ENCODE results near the gene UHRF1.
A peak's percentile ranks its signal among the peaks of the same experiment; 100 is the strongest.
"Not testable (repeated sequence)": the region's sequence is repeated elsewhere in the genome, so short reads cannot be mapped to it uniquely, and the experiment has no call there.

The UHRF1 gene

DNA sequence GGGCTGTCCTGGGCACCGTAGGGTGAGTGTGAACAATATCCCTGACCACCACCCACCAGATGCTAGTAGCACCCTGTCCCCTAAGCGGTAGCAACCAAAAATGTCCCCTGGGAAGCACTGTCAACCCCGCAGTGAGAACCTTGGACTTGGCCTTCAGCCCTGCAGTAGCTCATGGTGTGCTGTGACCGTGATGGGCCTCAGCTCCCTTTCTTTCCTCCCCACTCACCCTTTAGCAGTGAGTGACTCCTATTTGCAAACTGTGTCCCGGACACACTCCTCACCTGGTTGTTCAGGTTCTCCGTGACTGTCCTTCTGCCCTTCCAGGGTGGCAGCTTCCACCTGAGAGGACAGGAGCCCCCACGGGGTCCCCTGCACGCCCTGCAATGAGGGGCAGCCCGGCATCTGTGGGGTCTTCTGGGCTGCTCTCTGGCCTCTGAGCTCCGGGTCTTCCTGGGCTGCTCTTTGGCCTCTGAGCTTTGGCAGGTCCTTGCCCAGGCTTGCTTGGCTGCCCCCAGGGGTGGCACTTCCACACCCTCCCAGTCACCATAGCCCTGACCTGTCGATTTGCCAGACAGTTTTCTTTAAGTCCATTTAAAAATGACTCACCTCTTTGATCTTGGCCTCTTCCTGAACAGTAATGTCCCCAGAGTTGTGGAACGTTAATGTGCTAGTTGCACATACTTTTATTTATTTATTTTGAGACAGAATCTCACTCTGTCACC lies 63.4 kb downstream of the UHRF1 start:
- no peak for DNase-seq

DNA sequence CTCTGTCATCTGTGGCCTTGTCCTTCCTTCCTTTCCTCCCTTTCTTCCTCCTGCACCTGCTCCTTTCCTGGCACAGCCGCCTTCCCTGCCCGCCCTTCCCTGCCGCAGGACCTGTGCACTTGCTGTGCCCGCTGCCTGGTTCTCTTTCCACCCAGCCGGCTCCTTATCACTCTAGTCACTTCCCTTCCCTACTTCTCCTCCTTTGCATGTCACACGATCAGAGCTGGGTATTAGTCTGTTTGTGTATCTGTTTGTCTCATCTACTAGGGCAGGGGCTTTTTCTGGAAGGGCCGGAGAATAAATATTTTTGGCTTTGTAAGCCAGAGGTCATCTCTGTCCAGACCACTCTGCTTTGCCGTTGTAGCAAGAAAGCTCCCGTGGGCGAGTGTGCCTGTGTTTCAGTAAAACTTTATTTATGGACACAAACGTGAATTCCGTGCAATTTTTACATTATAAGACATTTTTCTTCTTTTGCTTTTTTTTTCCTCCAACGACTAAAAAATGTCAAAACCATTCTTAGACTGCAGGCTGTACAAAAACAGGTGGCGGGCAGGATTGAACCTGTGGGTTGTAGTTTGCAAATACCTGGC lies 65.7 kb downstream of the UHRF1 start:
- no peak for DNase-seq

DNA sequence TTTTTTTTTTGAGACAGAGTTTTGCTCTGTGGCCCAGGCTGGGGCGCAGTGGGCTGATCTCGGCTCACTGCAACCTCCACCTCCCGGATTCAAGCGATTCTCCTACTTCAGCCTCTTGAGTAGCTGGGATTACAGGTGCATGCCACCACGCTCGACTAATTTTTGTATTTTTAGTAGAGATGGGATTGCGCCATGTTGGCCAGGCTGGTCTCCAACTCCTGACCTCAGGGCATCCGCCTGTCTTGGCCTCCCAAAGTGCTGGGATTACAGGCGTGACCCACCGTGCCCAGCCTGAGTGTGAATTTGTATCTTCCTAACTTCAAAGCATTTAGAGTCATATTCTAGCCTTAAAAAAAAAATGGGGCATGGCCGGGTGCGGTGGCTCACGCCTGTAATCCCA lies 66.3 kb downstream of the UHRF1 start:
- DNase-seq: not testable (repeated sequence)

DNA sequence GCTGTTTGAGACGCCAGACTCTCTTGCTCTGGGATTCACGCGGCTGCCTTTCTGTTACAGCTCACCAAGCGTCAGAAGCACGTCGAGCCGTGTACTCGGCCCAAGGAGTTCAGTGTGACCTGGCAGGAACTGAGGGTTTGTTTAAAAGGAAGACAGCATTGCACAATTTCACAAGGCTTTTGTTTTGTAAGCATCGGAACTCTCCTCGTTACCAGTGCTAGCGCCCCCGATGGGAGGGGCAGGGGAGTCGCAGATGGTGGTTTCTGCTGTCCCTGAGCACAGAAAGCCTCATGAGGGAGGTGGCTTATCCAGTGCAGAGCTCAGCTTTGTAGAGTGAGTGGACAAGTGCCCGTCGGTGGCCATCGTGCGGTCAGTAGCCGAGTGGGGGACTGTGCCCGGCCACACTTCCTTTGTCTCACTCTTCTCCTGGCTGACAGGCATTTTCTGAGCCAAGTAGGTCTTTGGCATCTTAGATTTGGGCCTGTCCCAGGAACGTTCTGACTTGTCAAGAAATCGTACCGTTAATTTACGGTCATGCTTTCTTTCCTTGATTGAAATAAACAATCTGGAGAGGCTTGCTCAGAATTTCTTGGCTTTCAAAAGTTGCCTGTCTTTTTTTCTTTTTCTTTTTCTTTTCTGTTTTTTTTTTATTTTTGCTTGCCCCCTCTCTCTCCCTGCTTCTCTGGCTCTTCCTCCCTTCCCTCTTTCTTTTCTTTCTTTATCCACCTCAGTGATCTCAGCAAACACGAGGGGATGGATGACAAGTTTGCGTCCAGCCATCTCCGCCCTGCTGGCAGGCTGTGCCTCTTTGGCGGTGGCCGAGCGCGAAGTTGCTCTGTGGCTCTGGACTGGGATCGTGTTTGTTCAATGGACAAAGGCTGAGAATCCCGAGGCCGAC lies 67.3 kb downstream of the UHRF1 start:
- DNase-seq: peak; percentile 38 to 42

DNA sequence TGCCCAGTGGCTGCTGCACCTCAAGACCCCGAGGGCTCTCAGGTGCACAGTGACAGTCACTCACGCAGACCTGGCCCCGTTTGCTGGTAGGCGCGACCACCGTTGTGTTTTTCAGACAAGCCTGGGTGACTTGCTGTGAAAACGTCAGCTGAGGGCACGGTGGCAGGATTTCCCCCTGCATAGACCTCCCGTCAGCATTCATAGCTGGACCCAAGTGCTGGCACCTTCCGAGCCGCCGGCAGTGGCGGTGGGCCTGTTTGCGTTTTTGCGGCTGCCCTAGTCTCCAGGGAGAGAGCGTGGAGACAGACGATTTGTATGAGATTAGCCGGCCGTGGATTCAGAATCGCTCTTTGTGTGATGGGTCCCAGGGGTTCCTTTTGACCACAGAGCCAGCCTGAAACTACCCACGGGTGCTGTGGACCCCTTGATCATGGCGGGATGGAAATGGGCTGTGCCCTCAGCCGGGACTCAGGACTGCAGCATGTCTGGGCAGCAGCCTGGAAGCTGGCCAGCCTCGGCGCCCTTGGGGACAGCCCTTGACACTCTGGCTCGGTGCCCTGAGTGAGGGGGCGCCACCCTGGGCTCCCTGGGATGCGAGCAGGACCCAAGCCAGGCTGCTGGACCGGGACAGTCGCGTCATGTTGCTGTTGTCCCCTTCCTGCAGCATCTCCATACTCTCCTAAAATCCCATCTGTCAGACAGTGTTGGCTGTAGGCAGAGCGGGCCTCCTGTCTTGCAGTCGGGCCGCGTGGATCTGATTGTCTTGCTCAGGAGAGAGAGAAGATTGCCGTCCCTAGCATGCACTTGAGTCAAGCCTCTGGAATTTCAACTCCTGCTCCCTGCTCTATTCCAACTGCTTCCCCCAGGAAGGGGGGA lies 68.2 kb downstream of the UHRF1 start:
- no peak for DNase-seq

DNA sequence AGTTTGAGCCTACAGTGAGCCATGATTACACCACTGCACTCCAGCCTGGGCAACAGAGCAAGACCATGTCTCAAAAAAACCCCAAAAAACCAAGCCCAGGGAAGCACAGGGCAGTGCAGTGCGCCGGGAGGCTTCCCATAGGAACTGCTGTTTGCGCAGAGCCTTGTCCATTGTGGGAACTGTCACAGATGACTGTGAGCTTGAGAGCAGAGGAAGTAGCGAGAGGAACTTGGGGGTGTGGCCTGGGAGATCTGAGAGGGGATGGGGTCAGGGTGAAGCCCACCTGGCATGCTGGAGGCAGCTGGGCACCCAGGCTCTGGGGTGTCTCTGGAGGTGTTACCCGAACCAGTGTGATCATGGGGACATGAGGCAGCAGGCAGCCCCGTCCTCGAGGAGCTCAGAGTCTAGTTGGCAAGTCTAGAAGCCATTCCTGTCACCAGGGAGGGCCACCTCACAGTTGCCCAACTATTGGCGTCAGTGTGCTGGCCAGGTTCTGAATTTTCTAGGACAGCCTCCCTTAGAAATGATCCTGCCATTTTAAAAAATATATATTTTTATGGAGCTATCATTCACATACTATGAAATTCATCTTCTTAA lies 70.0 kb downstream of the UHRF1 start:
- no peak for DNase-seq

DNA sequence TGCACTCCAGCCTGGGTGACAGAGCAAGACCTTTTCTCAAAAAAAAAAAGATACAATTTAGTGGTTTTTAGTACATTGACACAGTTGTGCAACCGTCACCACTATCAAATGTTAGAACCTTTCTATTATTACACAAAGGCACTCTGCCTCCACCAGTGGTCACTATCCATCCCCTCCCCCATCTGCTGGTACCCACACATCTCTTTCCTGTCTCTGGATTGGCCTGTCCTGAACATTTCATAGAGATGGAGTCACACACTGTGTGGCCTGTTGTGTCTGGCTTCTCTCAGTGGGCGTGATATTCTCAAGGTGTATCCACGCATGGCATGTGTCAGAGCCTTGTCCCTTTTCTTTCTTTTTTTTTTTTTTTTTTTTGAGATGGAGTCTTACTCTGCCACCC lies 70.8 kb downstream of the UHRF1 start:
- DNase-seq: no peak

DNA sequence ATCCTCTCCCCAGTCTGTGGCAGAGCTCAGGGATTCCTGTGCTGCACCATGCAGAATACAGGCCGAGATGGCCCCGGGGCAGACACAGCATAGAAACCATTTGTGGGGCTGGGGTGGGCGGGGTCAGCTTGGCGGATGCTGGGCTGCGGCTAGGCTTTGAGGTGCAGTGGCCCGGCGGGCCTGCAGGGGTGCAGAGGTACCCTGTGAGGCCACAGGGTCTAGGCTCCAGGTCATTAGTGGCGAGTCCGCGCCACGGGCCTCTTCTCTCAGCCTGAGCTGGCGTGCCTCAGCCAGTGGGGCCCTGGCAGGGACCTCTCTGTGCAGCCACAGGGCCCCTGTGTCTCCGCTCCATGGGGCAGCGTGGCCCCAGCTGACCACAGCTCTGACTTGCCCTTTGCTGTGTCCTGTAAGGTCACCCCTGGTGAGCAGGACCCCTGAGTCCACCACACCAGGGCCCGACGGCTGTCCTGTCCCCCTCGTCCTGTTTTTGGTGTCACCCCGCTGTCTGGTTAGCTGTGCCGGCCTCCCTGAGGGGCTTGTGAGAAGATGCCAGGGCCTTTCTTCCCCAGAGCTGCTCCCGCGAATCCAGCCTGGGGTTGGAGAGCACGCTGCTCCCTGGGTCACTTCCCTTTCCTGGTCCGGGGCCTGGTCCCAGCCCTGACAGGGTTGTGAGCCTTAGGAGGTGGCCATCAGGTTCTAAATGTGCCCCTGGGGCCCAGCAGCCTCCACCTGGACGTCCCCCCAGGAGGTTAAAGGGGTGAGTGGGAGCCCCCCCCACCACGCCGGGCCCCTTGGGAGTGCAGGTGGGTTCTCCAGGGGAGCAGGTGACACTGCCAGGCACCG lies 71.8 kb downstream of the UHRF1 start:
- no peak for DNase-seq

DNA sequence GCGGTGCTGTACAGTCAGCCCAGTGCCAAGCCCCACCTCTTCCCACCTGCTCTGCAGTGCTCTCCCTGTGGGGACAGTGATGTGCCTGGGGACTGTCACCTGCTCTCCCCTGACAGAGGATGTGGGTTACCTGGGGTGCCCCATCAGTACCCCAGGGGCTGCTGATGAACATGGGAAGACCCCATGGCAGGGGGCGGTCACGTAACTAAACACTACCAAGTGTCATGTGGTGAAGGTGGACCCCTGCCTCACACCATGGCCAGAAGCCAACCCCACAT lies 72.3 kb downstream of the UHRF1 start:
- no peak for DNase-seq

DNA sequence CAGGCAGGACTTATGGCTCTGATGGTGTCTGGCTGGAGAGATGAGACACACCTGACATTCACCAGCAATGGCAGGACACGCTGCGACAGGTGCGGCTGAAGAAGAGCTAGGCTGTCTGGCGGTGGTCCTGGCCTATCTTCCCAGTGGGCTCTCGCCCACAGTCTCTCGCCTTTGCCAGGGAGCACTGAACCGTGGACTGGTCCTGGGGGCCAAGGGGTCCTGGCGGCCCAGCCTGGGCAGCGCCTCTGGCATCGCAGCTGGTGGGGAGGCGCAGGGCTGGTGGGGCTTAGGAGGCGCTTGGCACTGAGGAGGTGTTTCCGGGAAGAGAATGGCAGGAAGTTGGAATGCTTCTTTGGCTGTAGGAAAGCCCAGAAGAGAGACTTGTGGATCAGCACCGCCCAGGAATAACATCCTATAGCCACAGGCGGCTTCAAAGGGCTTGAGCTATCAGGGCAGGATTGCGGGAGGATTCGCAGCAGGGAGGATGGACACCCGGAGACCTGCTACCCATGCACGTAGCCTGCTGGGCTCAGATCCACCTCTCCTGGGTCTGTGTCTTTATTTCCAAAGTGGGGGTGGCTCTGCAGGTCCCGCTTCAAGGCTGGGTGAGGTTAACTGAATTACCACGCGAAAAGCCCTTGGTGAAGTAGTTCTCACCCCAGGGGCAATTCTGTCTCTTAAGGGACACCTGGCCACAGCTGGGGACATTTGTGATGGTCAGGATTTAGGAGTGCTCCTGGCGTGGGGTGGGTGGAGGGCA lies 74.2 kb downstream of the UHRF1 start:
- no peak for DNase-seq

DNA sequence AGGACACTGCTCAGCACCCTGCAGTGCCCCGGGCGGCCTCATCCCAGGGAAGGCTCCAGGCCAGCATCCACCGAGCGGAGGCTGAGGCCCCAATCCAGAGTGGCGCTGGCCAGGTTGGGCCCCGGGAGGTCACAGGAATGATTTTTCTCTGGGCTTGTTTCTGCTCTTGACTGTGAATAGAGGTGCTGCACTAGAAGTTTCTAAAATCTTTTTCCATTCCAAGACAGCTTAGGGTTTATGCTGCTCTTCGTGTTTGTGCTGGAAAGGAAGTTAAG lies 74.7 kb downstream of the UHRF1 start:
- no peak for DNase-seq

DNA sequence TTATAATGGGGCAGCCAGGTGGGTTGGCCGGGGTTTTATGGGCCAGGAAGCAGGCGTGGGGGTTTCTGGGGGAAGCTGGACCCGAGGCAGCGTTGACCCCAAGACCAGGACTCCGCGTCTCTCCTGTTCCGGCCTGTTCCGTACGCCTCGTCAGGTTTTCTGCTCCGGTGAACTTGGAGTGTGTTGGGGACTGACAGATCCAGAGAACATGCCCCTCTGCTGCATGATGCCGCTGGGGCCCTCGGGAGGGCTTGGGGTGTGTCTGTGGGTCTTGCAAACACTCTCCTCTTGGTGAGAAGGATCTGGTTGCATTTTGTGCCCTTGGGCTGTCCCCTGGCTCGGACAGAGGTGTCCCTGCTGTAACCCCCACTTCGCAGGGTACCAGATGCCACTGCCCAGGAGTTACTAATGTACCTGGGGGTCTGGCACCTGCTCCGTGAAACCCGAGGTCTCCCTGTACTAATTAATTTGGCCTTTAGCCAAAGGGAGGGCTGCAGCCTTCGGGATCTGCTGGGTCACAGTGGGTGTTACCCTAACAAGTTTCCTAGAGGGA lies 75.2 kb downstream of the UHRF1 start:
- no peak for DNase-seq

DNA sequence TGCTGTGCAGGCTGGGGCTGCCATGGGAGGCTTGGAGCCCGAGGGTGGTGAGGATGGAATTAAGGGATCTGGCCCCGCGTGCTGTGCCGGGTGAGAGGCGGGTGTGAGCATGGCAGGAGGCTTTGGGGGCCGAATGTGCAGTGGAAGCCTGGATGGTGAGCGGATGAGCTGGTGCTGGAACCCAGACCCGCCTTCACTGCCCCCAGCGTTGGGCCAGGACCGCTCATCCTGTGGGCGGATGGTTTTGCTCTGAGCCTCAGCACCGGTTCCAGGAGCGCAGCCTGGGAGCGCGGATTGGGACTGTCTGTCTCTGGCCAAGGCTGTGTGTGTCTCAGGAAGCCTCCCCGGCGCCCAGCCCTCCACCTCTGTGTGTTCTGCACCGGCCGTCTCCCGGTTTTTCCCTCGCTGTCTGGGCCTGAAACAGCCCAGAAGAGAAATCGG lies 76.3 kb downstream of the UHRF1 start:
- no peak for DNase-seq

DNA sequence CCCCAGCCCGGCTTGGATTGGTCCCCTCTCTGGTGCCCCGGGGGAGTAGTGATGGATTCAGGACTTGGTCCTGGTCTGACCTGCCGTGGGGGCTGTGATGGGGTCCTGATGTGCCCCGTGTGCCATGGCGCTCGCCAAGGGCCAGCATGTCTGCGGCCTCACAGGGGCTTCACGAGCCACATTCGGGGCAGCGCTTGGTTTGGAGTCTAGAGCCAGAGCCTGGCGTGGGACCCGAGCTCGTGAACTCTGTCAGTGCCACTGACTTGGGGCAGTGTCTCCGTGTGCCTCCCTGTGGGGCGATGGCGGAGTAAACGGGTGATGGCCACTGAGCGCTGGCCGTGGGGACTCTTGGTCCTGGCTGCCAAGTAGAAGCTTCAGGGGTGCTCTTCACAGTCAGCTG lies 76.8 kb downstream of the UHRF1 start:
- no peak for DNase-seq

DNA sequence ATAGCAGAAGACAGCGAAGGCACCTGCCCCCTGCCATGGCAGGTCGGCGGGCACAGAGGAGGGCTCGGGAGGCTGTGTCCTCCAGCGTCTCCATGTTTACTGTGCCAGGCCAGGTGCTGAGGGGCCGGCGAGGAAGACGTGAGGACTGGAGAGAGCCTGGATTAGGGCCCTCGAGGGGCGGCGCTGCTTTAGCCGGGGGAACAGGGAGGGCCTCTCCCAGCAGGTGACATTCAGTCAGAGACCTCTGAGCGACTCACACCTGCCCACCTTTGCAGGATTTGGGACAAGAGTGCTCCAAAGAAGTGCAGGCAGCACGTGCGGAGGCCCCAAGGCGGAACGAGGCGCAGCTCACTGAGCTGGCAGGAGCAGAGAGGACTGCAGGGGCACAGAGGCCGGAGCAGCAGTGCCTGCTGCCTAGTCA lies 77.2 kb downstream of the UHRF1 start:
- no peak for DNase-seq

DNA sequence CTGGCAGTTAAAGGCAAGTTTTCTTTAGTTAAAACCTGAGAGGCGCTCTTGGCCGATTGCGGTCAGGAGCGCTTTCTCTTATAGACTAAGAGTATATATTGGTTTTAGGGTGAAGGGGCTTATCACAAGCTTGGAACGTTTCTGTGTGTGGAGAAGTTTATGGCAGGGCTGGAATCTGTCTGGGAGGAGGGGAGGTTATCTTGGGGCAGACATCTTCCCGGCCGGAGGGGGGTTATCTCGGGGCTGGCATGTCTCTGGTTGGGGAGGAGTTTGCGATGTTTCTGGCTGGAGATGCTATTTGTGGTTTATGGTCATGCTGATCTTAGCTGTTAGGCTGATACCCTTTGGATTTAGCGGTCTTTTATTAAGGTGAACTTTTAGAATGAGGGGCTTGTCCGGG lies 78.0 kb downstream of the UHRF1 start:
- DNase-seq: no peak

DNA sequence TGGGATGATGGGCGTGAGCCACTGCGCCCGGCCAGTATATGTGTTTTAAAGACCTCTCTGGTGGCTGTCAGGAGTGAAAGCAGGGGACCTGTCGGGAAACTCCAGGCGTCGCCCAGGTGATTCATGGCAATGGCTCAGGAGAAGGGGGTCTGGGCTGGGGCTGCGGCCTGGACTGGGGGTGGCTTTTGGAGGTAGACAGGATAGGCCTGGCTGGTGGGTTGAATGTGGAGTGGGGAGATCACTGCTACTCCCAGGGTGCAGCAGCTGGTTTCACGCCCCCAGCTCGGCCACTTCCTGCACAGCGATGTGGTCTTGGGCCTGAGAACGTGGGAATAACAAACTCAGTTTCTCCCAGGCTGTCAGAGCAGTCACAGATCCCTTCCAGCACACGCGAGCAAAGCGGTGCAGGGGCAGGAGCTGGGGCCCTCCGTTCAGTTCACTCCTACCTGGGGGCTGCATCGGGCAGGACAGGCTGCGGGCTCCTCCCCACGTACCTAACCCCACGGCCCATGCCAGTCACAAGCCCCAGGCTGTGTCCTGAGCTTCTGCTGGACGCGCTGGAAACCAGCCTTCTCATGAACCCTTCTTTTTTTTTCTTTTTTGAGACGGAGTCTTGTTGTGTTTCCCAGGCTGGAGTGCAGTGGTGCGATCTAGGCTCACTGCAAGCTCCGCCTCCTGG lies 78.5 kb downstream of the UHRF1 start:
- no peak for DNase-seq

DNA sequence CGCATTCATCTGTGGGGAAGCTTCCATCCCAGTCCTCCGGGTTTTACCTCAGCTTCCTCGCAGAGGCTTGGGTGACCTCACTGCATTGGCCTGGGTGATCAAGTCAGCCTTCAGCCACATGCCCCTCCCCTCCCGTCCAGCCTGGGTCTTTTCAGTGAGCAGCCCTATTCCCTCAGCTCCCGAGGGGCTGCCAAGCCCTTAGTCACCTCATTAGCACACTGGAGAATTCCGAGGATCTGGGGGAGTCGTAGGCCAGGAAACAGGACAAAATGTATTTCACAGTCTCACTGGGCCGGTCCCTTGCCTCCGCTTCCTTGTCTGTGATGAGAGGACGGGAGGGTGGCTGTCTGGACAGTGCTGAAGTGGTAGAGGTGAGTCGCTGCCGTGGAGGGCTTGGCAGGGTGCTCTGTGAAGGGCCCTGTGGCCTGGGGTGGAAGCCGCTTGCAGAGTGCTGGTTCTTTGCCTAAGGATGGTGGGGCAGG lies 79.5 kb downstream of the UHRF1 start:
- DNase-seq: no peak

DNA sequence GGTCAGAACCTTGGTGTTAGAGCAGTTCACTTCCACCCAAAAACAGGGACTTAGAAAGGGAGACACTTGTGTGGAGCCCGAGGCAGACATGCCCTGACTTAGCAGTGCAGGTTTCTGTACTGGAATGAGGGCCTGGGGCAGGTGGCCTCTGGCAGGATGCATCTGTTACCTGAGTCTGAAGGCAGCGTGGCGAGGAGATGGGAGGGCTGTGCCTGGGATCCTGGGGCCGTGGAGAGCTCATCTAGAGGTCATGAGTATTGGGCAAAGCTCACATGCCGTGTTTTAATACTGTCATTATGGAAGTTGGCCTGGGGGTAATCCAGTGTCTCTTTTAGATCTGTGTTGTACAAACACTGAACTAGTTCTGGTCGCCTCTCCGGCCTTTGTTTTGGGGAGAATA lies 81.0 kb downstream of the UHRF1 start:
- DNase-seq: no peak

DNA sequence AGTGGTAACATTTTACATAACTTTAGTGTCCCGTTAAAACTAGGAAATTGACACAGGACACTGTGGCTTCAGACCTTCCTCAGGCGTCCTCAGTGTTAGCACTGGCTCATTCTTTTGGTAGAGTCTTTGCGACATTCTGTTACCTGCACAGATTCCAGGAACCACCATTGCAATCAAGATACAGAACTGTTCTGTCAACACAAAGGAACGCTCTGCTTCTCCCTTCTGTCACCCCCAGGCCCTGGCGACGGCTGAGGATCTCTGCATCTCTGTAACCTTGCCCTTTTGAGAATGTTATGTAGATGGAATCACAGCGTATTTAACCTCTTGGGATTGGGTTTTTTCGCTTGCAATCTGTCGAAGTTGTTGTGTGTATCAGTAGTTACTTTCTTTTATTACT lies 82.2 kb downstream of the UHRF1 start:
- DNase-seq: no peak

All from hippocampal formation (tissue), 2 donors.